ENCODE results near the gene PLA2G2C. TPM values are rescaled to one million over a fixed set of nuclear protein-coding genes. Genes with fewer than 3 reads are reported as not detected.

The PLA2G2C gene
- total and polyA plus RNA-seq, 2 donors (not counting 3 experiments of a cell fraction or from before 2014, with no cell fraction given): not detected

DNA sequence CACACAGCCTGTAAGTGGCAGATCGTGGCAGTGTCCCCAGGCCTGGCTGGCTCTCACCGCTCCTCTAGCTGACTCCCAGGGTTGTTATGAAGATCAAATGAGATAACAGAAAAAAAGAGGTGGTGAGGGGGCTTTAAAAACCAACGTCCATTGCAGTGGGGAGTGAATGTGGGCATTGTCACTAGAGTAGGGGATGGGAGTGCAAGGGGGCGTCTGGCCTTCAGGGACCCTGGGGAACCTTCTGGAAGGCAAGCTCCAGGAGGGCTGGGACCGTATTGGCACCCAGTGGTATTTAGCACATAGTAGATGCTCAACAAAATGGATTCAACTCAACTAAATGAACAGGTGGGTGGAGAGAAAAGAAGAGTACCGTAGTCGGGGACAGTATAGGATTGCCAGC lies 70.4 kb downstream of the PLA2G2C start:
- TF ChIP-seq POLR2AphosphoS5 (IDR thresholded peaks at IDR 0.05; ENCODE audit: insufficient read depth, low read depth, low read length): no peak
- TF ChIP-seq, protein P1, sequence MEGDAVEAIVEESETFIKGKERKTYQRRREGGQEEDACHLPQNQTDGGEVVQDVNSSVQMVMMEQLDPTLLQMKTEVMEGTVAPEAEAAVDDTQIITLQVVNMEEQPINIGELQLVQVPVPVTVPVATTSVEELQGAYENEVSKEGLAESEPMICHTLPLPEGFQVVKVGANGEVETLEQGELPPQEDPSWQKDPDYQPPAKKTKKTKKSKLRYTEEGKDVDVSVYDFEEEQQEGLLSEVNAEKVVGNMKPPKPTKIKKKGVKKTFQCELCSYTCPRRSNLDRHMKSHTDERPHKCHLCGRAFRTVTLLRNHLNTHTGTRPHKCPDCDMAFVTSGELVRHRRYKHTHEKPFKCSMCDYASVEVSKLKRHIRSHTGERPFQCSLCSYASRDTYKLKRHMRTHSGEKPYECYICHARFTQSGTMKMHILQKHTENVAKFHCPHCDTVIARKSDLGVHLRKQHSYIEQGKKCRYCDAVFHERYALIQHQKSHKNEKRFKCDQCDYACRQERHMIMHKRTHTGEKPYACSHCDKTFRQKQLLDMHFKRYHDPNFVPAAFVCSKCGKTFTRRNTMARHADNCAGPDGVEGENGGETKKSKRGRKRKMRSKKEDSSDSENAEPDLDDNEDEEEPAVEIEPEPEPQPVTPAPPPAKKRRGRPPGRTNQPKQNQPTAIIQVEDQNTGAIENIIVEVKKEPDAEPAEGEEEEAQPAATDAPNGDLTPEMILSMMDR (IDR thresholded peaks at IDR 0.05; ENCODE audit: extremely low read depth in 1 of 2, insufficient read depth in 1 of 2, low read depth in 1 of 2, low read length in 2 of 2): no peak
- no peak for TF ChIP-seq FOS (IDR thresholded peaks at IDR 0.05; ENCODE audit: borderline replicate concordance, insufficient read depth, low read length)
- TF ChIP-seq, protein P2, sequence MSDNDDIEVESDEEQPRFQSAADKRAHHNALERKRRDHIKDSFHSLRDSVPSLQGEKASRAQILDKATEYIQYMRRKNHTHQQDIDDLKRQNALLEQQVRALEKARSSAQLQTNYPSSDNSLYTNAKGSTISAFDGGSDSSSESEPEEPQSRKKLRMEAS (IDR thresholded peaks at IDR 0.05; ENCODE audit: insufficient read depth, insufficient read length): no peak
- TF ChIP-seq GATA2 (IDR thresholded peaks at IDR 0.05; ENCODE audit: insufficient read depth, insufficient read length, low read depth, low read length): no peak
- TF ChIP-seq JUN (IDR thresholded peaks at IDR 0.05; ENCODE audit: borderline replicate concordance, insufficient read depth, insufficient read length, low read depth): no peak
- TF ChIP-seq EZH2 (IDR thresholded peaks at IDR 0.05; ENCODE audit: borderline replicate concordance, low read depth, low read length, severe bottlenecking): no peak
- no peak for TF ChIP-seq MYC (IDR thresholded peaks at IDR 0.05; ENCODE audit: low read depth, low read length)
- TF ChIP-seq POLR2A (IDR thresholded peaks at IDR 0.05; ENCODE audit: low read depth, low read length): no peak
- dilution Hi-C loops (cut with MboI; ENCODE audit: extremely low pct_ligation_motif_present, low sequenced_read_pairs): no loop called here
- FAIRE-seq: no peak

More for the DNA sequence above, 70.4 kb downstream of the PLA2G2C start:
- H3K4me2 ChIP-seq (ENCODE audit: insufficient read depth, low read length): no peak overlapping the region
- no peaks in the 10 kb centered on the region for H3K9me1 ChIP-seq (replicated peaks; ENCODE audit: control insufficient read depth, extremely low read depth, insufficient read depth, low read length)
- DNase-seq (ENCODE audit: low read depth, low spot score): no peak
- no peak overlapping the region for H3K27ac ChIP-seq (ENCODE audit: insufficient read depth, low read depth, low read length)
- BruUV-seq (replicated peaks): no TSS peak
- H3K9ac ChIP-seq (replicated peaks; ENCODE audit: extremely low read depth, insufficient read depth, low read length): no peak overlapping the region
- H2AFZ ChIP-seq (ENCODE audit: low read depth, low read length): no peak overlapping the region
- no peak overlapping the region for H3K4me3 ChIP-seq (replicated peaks in 1 of 3; ENCODE audit: insufficient read depth in 1 of 3, low read depth in 1 of 3, low read length in 3 of 3)
- POLR2A ChIA-PET: no interaction called here
- peaks cover 5% of the 10 kb centered on the region for H3K4me1 ChIP-seq (ENCODE audit: control insufficient read depth, extremely low read depth, insufficient read depth, low read length)
- no peaks in the 10 kb centered on the region for H3K79me2 ChIP-seq (ENCODE audit: control insufficient read depth, insufficient read depth, low read length)
- intact Hi-C loops (cut with micrococcal nuclease): no loop called here
- CTCF ChIA-PET: no interaction called here
- no peaks in the 10 kb centered on the region for H3K9me3 ChIP-seq (replicated peaks; ENCODE audit: control insufficient read depth, insufficient read depth, low read length)
- no peaks in the 10 kb centered on the region for H3K36me3 ChIP-seq (ENCODE audit: control insufficient read depth in 2 of 2, extremely low read depth in 1 of 2, insufficient read depth in 2 of 2, low read length in 2 of 2)
- no peaks in the 10 kb centered on the region for H4K20me1 ChIP-seq (replicated peaks; ENCODE audit: control insufficient read depth, extremely low read depth, insufficient read depth, low read length)
- peaks cover 0 to under 1% of the 10 kb centered on the region in 2 experiments for H3K27me3 ChIP-seq (ENCODE audit: control insufficient read depth in 2 of 2, insufficient read depth in 2 of 2, low read length in 2 of 2)

All from endothelial cell of umbilical vein (primary cell).